ENCODE data around the gene DHRS4.

Gene DHRS4

GRCh38 chr14:23953464-23954278, at the start of gene DHRS4:
Gene DHRS4 (plus strand): TSS chr14:23953770. CDS start chr14:23953789, 19 bp downstream.
- in situ Hi-C loops (cut with MboI; ENCODE audit: low sequenced_read_pairs): no loop called here

- in situ Hi-C loops (cut with MboI; ENCODE audit: low sequenced_read_pairs): loop anchor here (25.0 kb wide), 1 partner anchor 173 kb away; no protein-coding TSS in a partner anchor
Measured at GRCh38 chr14:23910101-23910875, 43.3 kb upstream of the DHRS4 start.

- in situ Hi-C loops (cut with MboI; ENCODE audit: low sequenced_read_pairs): loop anchor here (25.0 kb wide), 1 partner anchor 174 kb away; no protein-coding TSS in a partner anchor
Measured at GRCh38 chr14:23910876-23911210, 42.7 kb upstream of the DHRS4 start.

GRCh38 chr14:23915559-23915958, 38.0 kb upstream of the DHRS4 start:
- in situ Hi-C loops (cut with MboI; ENCODE audit: low sequenced_read_pairs): loop anchor here (25.0 kb wide), 1 partner anchor 178 kb away; no protein-coding TSS in a partner anchor

- in situ Hi-C loops (cut with MboI; ENCODE audit: low sequenced_read_pairs): loop anchor here (25.0 kb wide), 1 partner anchor 179 kb away; no protein-coding TSS in a partner anchor
Measured at GRCh38 chr14:23916004-23916403, 37.6 kb upstream of the DHRS4 start.

GRCh38 chr14:23916446-23916845, 37.1 kb upstream of the DHRS4 start:
- in situ Hi-C loops (cut with MboI; ENCODE audit: low sequenced_read_pairs): loop anchor here (25.0 kb wide), 1 partner anchor 179 kb away; no protein-coding TSS in a partner anchor

- in situ Hi-C loops (cut with MboI; ENCODE audit: low sequenced_read_pairs): loop anchor here (25.0 kb wide), 1 partner anchor 185 kb away; no protein-coding TSS in a partner anchor
Measured at GRCh38 chr14:23922545-23922944, 31.0 kb upstream of the DHRS4 start.

- in situ Hi-C loops (cut with MboI; ENCODE audit: low sequenced_read_pairs): no loop called here
Measured at GRCh38 chr14:23925523-23926075, 28.0 kb upstream of the DHRS4 start.

- in situ Hi-C loops (cut with MboI; ENCODE audit: low sequenced_read_pairs): no loop called here
Measured at GRCh38 chr14:23926543-23926942, 27.0 kb upstream of the DHRS4 start.

GRCh38 chr14:23929136-23929535, 24.4 kb upstream of the DHRS4 start:
- in situ Hi-C loops (cut with MboI; ENCODE audit: low sequenced_read_pairs): no loop called here

GRCh38 chr14:23929822-23930294, 23.7 kb upstream of the DHRS4 start:
- in situ Hi-C loops (cut with MboI; ENCODE audit: low sequenced_read_pairs): no loop called here

- in situ Hi-C loops (cut with MboI; ENCODE audit: low sequenced_read_pairs): no loop called here
Measured at GRCh38 chr14:23930742-23931141, 22.8 kb upstream of the DHRS4 start.

GRCh38 chr14:23931721-23932289, 21.8 kb upstream of the DHRS4 start:
- in situ Hi-C loops (cut with MboI; ENCODE audit: low sequenced_read_pairs): no loop called here

GRCh38 chr14:23932639-23933038, 20.9 kb upstream of the DHRS4 start:
- in situ Hi-C loops (cut with MboI; ENCODE audit: low sequenced_read_pairs): no loop called here

GRCh38 chr14:23933108-23933741, 20.3 kb upstream of the DHRS4 start:
- in situ Hi-C loops (cut with MboI; ENCODE audit: low sequenced_read_pairs): no loop called here

GRCh38 chr14:23933742-23934128, 19.8 kb upstream of the DHRS4 start:
- in situ Hi-C loops (cut with MboI; ENCODE audit: low sequenced_read_pairs): no loop called here

GRCh38 chr14:23935158-23935557, 18.4 kb upstream of the DHRS4 start:
- in situ Hi-C loops (cut with MboI; ENCODE audit: low sequenced_read_pairs): no loop called here

- in situ Hi-C loops (cut with MboI; ENCODE audit: low sequenced_read_pairs): no loop called here
Measured at GRCh38 chr14:23936084-23936829, 17.3 kb upstream of the DHRS4 start.

GRCh38 chr14:23937203-23937602, 16.4 kb upstream of the DHRS4 start:
- in situ Hi-C loops (cut with MboI; ENCODE audit: low sequenced_read_pairs): no loop called here

- in situ Hi-C loops (cut with MboI; ENCODE audit: low sequenced_read_pairs): no loop called here
Measured at GRCh38 chr14:23938823-23939222, 14.7 kb upstream of the DHRS4 start.
